ENCODE measurements around the gene SVBP.

Gene SVBP

DNA sequence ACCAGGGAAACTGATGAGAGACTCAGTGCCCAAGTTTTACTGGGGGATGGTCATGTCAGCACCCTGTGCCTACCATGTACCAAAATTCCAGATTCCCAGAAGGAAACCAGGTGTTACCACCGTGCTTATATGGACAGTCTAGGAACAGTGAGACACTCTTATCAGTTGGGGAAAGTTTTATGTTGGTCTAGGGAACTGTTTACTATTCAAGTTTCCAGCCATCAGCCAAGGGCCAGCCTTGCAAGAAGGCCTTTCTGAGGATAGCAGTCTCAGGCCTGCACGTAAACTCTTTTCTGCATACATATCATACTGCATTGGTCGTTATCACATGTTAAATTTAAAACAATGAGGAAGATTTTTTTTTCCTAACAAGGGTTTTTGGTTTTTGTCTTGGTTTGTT is 19.8 kb downstream of the SVBP start:
- Histone ChIP-seq H3K79me2 (no peaks in the 10 kb centered on the region), H3K27ac (no peak overlapping the region), H3K4me1 (peaks cover 4% of the 10 kb centered on the region), H3K9me3 (ENCODE audit: control insufficient read depth, low read length) (no peaks in the 10 kb centered on the region), H3K36me3 (ENCODE audit: control insufficient read depth, insufficient read depth, low read length) (no peaks in the 10 kb centered on the region), H2AFZ (no peak overlapping the region), H3K27me3 (ENCODE audit: control insufficient read depth, insufficient read depth, low read length) (no peaks in the 10 kb centered on the region), H3K4me2 (ENCODE audit: low read length) (no peak overlapping the region), H3K4me3 (ENCODE audit: low read depth, low read length) (no peak overlapping the region), H3K9ac (no peak overlapping the region)
- TF ChIP-seq, protein P1, sequence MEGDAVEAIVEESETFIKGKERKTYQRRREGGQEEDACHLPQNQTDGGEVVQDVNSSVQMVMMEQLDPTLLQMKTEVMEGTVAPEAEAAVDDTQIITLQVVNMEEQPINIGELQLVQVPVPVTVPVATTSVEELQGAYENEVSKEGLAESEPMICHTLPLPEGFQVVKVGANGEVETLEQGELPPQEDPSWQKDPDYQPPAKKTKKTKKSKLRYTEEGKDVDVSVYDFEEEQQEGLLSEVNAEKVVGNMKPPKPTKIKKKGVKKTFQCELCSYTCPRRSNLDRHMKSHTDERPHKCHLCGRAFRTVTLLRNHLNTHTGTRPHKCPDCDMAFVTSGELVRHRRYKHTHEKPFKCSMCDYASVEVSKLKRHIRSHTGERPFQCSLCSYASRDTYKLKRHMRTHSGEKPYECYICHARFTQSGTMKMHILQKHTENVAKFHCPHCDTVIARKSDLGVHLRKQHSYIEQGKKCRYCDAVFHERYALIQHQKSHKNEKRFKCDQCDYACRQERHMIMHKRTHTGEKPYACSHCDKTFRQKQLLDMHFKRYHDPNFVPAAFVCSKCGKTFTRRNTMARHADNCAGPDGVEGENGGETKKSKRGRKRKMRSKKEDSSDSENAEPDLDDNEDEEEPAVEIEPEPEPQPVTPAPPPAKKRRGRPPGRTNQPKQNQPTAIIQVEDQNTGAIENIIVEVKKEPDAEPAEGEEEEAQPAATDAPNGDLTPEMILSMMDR (IDR thresholded peaks at IDR 0.05) = no peak

DNA sequence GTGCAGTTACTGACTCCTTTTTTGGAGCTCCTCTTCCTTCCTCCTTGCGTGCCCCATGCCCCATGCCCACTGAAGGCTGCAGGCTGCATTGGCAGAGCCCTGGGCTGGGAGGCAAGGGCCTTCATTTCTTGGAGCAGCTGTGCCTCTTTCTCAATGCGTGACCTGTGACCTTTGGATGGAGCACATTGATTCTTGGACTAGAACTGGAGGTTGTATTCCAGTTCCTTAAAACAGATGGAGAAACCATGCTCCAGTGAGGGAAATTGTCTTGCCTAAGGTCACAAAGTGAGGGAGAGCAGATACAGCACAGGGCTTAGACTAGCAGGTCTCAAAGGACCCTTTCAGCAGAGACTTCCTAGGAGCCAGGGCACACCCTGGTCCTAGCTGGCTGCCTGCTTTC is 23.4 kb downstream of the SVBP start:
- Histone ChIP-seq H3K9ac (no peak overlapping the region), H3K4me1 (peaks cover 4% of the 10 kb centered on the region), H2AFZ (no peak overlapping the region), H3K4me3 (ENCODE audit: low read depth, low read length) (no peak overlapping the region), H3K27me3 (ENCODE audit: control insufficient read depth, insufficient read depth, low read length) (no peaks in the 10 kb centered on the region), H3K79me2 (no peaks in the 10 kb centered on the region), H3K9me3 (ENCODE audit: control insufficient read depth, low read length) (no peaks in the 10 kb centered on the region), H3K36me3 (ENCODE audit: control insufficient read depth, insufficient read depth, low read length) (no peaks in the 10 kb centered on the region), H3K27ac (no peak overlapping the region), H3K4me2 (ENCODE audit: low read length) (no peak overlapping the region)
- TF ChIP-seq, protein P1 (IDR thresholded peaks at IDR 0.05) = no peak

DNA sequence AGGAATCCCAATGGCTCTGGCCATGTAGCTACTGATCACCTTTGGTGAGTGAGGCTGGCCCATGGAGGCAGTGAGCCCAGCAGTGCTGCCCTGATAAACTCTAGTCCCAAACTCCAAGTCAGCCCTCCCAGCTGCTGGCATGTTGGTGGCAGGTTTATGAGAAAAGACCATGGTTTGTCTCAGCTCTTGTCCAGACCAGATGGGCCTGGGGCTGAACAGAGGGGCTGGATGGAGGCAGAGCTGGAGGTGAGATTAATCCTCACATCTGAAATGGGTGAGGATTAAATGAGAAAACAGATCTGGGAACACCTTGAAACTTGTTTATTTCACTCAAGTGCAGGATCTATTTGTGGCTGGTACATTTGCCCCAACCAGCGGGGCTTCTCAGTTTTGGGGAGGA is 29.2 kb downstream of the SVBP start:
- TF ChIP-seq, protein P1 (IDR thresholded peaks at IDR 0.05) = no peak
- peaks cover 4% of the 10 kb centered on the region for H3K4me1 ChIP-seq
- no peaks in the 10 kb centered on the region for H3K79me2 ChIP-seq
- H2AFZ ChIP-seq = no peak overlapping the region
- H3K36me3 ChIP-seq (ENCODE audit: control insufficient read depth, insufficient read depth, low read length) = no peaks in the 10 kb centered on the region
- no peak overlapping the region for H3K27ac ChIP-seq
- no peak overlapping the region for H3K4me3 ChIP-seq (ENCODE audit: low read depth, low read length)
- H3K9ac ChIP-seq = no peak overlapping the region
- H3K9me3 ChIP-seq (ENCODE audit: control insufficient read depth, low read length) = no peaks in the 10 kb centered on the region
- H3K27me3 ChIP-seq (ENCODE audit: control insufficient read depth, insufficient read depth, low read length) = no peaks in the 10 kb centered on the region
- H3K4me2 ChIP-seq (ENCODE audit: low read length) = no peak overlapping the region

DNA sequence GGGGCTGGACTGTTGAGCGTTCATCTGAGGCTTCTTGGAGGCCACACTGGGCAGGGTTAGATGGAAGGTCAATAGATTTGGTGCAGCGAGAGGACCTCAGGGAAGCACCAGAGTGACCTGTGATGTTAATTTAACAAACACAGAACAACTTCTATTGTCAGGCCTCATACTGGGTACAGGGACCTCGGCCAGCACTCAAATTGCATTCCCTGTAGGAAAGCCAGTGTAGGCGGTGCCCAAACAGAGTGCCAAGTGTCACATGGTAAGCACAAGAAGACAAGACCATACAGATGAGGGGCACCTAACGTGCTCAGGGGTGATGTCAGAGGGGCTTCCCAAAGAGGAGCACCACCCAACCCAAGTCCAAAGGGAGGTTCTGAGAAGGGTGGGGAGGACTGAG is 31.1 kb downstream of the SVBP start:
- Histone ChIP-seq H3K9me3 (ENCODE audit: control insufficient read depth, low read length) (no peaks in the 10 kb centered on the region), H3K27me3 (ENCODE audit: control insufficient read depth, insufficient read depth, low read length) (no peaks in the 10 kb centered on the region), H3K79me2 (no peaks in the 10 kb centered on the region), H3K4me1 (no peaks in the 10 kb centered on the region), H3K27ac (no peak overlapping the region), H3K4me3 (ENCODE audit: low read depth, low read length) (no peak overlapping the region), H3K36me3 (ENCODE audit: control insufficient read depth, insufficient read depth, low read length) (no peaks in the 10 kb centered on the region), H3K9ac (no peak overlapping the region), H2AFZ (no peak overlapping the region), H3K4me2 (ENCODE audit: low read length) (no peak overlapping the region)
- TF ChIP-seq, protein P1 (IDR thresholded peaks at IDR 0.05) = no peak

DNA sequence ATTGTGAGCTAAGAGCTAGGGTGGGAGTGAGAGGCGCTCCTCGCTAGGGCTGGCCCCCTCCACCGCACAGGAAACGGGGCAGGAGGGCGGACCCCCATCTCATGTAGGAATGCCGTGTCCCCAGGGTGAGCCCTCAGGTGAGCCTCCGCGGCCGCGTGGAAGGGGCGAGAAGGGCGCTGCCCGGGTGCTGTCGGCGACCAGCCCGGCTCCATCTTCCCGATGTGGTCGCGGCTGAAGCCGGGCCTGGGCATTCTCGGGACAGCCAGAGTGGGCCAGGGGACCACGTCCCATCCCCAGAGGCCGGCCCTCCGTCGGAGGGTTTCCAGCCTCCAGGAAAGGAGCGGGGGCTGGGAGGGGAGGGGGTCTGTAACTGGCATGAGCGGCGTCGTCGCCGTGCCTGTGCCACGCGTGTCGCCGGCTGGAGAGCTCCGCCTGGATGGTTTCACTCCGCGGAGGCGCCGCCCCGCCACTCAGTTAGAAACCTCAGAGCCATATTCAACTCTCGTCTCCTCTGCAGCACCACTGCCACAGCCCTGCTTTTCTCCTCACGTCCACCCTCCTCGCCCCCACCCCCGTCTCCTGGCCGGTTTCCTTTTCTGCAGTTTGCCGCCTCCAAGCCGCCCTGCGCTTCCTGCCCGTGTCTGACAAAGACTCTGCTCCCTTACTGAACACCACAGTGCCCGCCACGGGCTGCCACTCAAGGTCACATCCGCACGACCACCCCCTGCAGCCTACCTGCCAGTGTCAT is 32.1 kb downstream of the SVBP start, which contains the start of gene TMEM269:
TMEM269 (plus strand) TSS at position 46 of the 748 bp plus-strand sequence. CDS start 4,903 bp downstream, outside the sequence.
- Histone ChIP-seq H3K9me3 (ENCODE audit: control insufficient read depth, low read length) (no peaks in the 10 kb centered on the region), H2AFZ (peak within 1 kb of the TSS; percentile 66), H3K9ac (no peak within 1 kb of the TSS), H3K79me2 (no peaks in the 10 kb centered on the region), H3K4me2 (ENCODE audit: low read length) (peak within 1 kb of the TSS; percentile 37), H3K36me3 (ENCODE audit: control insufficient read depth, insufficient read depth, low read length) (no peaks in the 10 kb centered on the region), H3K4me3 (ENCODE audit: low read depth, low read length) (peak within 1 kb of the TSS; percentile 14), H3K27me3 (ENCODE audit: control insufficient read depth, insufficient read depth, low read length) (no peaks in the 10 kb centered on the region), H3K27ac (no peak within 1 kb of the TSS), H3K4me1 (no peaks in the 10 kb centered on the region)
- TF ChIP-seq, protein P1 (IDR thresholded peaks at IDR 0.05) = no peak

Data from parathyroid adenoma (tissue), 2 donors.